Measurements from ENCODE around the gene TMPRSS9.
"Not testable (repeated sequence)": the region's sequence is repeated elsewhere in the genome, so short reads cannot be mapped to it uniquely, and the experiment has no call there.

Gene TMPRSS9

GRCh38 chr19:2464389-2464788 is 104.3 kb downstream of the TMPRSS9 start:
- Histone ChIP-seq H3F3A (ENCODE audit: low read depth) (no peaks in the 10 kb centered on the region), H3K4me1 (ENCODE audit: insufficient read depth, low read length, poor library complexity, severe bottlenecking) (no peaks in the 10 kb centered on the region), H3K9ac (ENCODE audit: low read depth, low read length, poor library complexity, severe bottlenecking) (no peak overlapping the region), H2AFZ (ENCODE audit: low read length) (no peak overlapping the region), H3K4me2 (ENCODE audit: low read depth, low read length, poor library complexity, severe bottlenecking) (no peak overlapping the region), H4K20me1 (ENCODE audit: insufficient read depth, low read length, poor library complexity, severe bottlenecking) (no peaks in the 10 kb centered on the region), H3K27me3 (ENCODE audit: insufficient read depth, low read length, poor library complexity, severe bottlenecking) (no peaks in the 10 kb centered on the region), H3K9me2 (replicated peaks; ENCODE audit: low read depth, low read length) (no peaks in the 10 kb centered on the region), H3K9me3 (ENCODE audit: insufficient read depth, low read depth, low read length) (no peaks in the 10 kb centered on the region), H3K79me2 (ENCODE audit: insufficient read depth, low read length) (no peaks in the 10 kb centered on the region), H3K36me3 (ENCODE audit: insufficient read depth, low read length) (no peaks in the 10 kb centered on the region), H3K4me3 (ENCODE audit: low read length, poor library complexity, severe bottlenecking) (no peak overlapping the region)
- no peak for TF ChIP-seq CTCF (conservative IDR thresholded peaks at IDR 0.05; ENCODE audit: low read length)
- TF ChIP-seq EZH2phosphoT487 (IDR thresholded peaks at IDR 0.05; ENCODE audit: borderline replicate concordance), result no peak

- H3K4me1 ChIP-seq (ENCODE audit: insufficient read depth, low read length, poor library complexity, severe bottlenecking), result no peaks in the 10 kb centered on the region
- no peak overlapping the region for H2AFZ ChIP-seq (ENCODE audit: low read length)
- H4K20me1 ChIP-seq (ENCODE audit: insufficient read depth, low read length, poor library complexity, severe bottlenecking), result no peaks in the 10 kb centered on the region
- H3K79me2 ChIP-seq (ENCODE audit: insufficient read depth, low read length), result no peaks in the 10 kb centered on the region
- H3K4me2 ChIP-seq (ENCODE audit: low read depth, low read length, poor library complexity, severe bottlenecking), result no peak overlapping the region
- H3F3A ChIP-seq (ENCODE audit: low read depth), result no peaks in the 10 kb centered on the region
- TF ChIP-seq EZH2phosphoT487 (IDR thresholded peaks at IDR 0.05; ENCODE audit: borderline replicate concordance) (no peak), CTCF (conservative IDR thresholded peaks at IDR 0.05; ENCODE audit: low read length) (no peak)
- no peak overlapping the region for H3K9ac ChIP-seq (ENCODE audit: low read depth, low read length, poor library complexity, severe bottlenecking)
- H3K4me3 ChIP-seq (ENCODE audit: low read length, poor library complexity, severe bottlenecking), result no peak overlapping the region
- no peaks in the 10 kb centered on the region for H3K36me3 ChIP-seq (ENCODE audit: insufficient read depth, low read length)
- no peaks in the 10 kb centered on the region for H3K9me2 ChIP-seq (replicated peaks; ENCODE audit: low read depth, low read length)
- no peaks in the 10 kb centered on the region for H3K27me3 ChIP-seq (ENCODE audit: insufficient read depth, low read length, poor library complexity, severe bottlenecking)
- H3K9me3 ChIP-seq (ENCODE audit: insufficient read depth, low read depth, low read length), result no peaks in the 10 kb centered on the region
Measured at GRCh38 chr19:2468596-2468995, 108.5 kb downstream of the TMPRSS9 start.

- no peaks in the 10 kb centered on the region for H3F3A ChIP-seq (ENCODE audit: low read depth)
- no peaks in the 10 kb centered on the region for H3K4me1 ChIP-seq (ENCODE audit: insufficient read depth, low read length, poor library complexity, severe bottlenecking)
Measured at GRCh38 chr19:2469102-2469914, 109.2 kb downstream of the TMPRSS9 start.

GRCh38 chr19:2469915-2470200 is 109.8 kb downstream of the TMPRSS9 start:
- H3K36me3 ChIP-seq (ENCODE audit: insufficient read depth, low read length); H3F3A ChIP-seq (ENCODE audit: low read depth); H4K20me1 ChIP-seq (ENCODE audit: insufficient read depth, low read length, poor library complexity, severe bottlenecking); H3K9ac ChIP-seq (ENCODE audit: low read depth, low read length, poor library complexity, severe bottlenecking); H3K79me2 ChIP-seq (ENCODE audit: insufficient read depth, low read length); H3K4me1 ChIP-seq (ENCODE audit: insufficient read depth, low read length, poor library complexity, severe bottlenecking); H3K9me3 ChIP-seq (ENCODE audit: insufficient read depth, low read depth, low read length); H3K4me2 ChIP-seq (ENCODE audit: low read depth, low read length, poor library complexity, severe bottlenecking); H2AFZ ChIP-seq (ENCODE audit: low read length); H3K4me3 ChIP-seq (ENCODE audit: low read length, poor library complexity, severe bottlenecking); H3K9me2 ChIP-seq (replicated peaks; ENCODE audit: low read depth, low read length); H3K27me3 ChIP-seq (ENCODE audit: insufficient read depth, low read length, poor library complexity, severe bottlenecking): not testable (repeated sequence)

More at GRCh38 chr19:2469102-2469914, 109.2 kb downstream of the TMPRSS9 start:
- Histone ChIP-seq H4K20me1 (ENCODE audit: insufficient read depth, low read length, poor library complexity, severe bottlenecking) (no peaks in the 10 kb centered on the region), H3K4me3 (ENCODE audit: low read length, poor library complexity, severe bottlenecking) (no peak overlapping the region), H2AFZ (ENCODE audit: low read length) (no peak overlapping the region; the same call in 1 of the 2 replicates), H3K9ac (ENCODE audit: low read depth, low read length, poor library complexity, severe bottlenecking) (no peak overlapping the region), H3K36me3 (ENCODE audit: insufficient read depth, low read length) (no peaks in the 10 kb centered on the region), H3K79me2 (ENCODE audit: insufficient read depth, low read length) (no peaks in the 10 kb centered on the region), H3K9me3 (ENCODE audit: insufficient read depth, low read depth, low read length) (no peaks in the 10 kb centered on the region), H3K4me2 (ENCODE audit: low read depth, low read length, poor library complexity, severe bottlenecking) (no peak overlapping the region), H3K9me2 (replicated peaks; ENCODE audit: low read depth, low read length) (no peaks in the 10 kb centered on the region), H3K27me3 (ENCODE audit: insufficient read depth, low read length, poor library complexity, severe bottlenecking) (no peaks in the 10 kb centered on the region)
- TF ChIP-seq EZH2phosphoT487 (IDR thresholded peaks at IDR 0.05; ENCODE audit: borderline replicate concordance), result no peak
- TF ChIP-seq CTCF (conservative IDR thresholded peaks at IDR 0.05; ENCODE audit: low read length), result no peak
